AG04449 (cell line): ENCODE measurements around the gene HDGFL2.
A peak's percentile ranks its signal among the peaks of the same experiment; 100 is the strongest.
"Not testable (repeated sequence)": the region's sequence is repeated elsewhere in the genome, so short reads cannot be mapped to it uniquely, and the experiment has no call there.

Experiments
- CTCF ChIA-PET: fragments of 350-600 bp; formaldehyde crosslinking; extraction: SDS; loops from one replicate; lab custom pipeline; 2021; ENCODE audit warnings: antibody characterized with exemption; lab: Yijun Ruan, JAX
- POLR2A ChIA-PET: fragments of 400-600, 350-600 bp; formaldehyde crosslinking; extraction: SDS; loops from one replicate; lab custom pipeline; 2020; ENCODE audit warnings: antibody characterized with exemption, inconsistent platforms; lab: Yijun Ruan, JAX
- DNase-seq: peaks from one replicate; pipeline ENCODE4 v3.0.0-alpha.2; 2010; ENCODE audit warnings: low read depth, low spot score
- H3K4me3 ChIP-seq: 2 replicates; pipeline ENCODE4 v1.5.1; 2011; ENCODE audit warnings: low read depth, mild to moderate bottlenecking, control low read depth, low read length
- TF ChIP-seq, protein P1 (sequence below): IDR thresholded peaks from one replicate; pipeline ENCODE4 v1.5.1; 2011; ENCODE audit warnings: mild to moderate bottlenecking, moderate library complexity, low read length, control low read depth, inconsistent platforms; ENCODE audit not compliant: insufficient read depth; ENCODE audit errors: missing control alignments

The HDGFL2 gene

DNA sequence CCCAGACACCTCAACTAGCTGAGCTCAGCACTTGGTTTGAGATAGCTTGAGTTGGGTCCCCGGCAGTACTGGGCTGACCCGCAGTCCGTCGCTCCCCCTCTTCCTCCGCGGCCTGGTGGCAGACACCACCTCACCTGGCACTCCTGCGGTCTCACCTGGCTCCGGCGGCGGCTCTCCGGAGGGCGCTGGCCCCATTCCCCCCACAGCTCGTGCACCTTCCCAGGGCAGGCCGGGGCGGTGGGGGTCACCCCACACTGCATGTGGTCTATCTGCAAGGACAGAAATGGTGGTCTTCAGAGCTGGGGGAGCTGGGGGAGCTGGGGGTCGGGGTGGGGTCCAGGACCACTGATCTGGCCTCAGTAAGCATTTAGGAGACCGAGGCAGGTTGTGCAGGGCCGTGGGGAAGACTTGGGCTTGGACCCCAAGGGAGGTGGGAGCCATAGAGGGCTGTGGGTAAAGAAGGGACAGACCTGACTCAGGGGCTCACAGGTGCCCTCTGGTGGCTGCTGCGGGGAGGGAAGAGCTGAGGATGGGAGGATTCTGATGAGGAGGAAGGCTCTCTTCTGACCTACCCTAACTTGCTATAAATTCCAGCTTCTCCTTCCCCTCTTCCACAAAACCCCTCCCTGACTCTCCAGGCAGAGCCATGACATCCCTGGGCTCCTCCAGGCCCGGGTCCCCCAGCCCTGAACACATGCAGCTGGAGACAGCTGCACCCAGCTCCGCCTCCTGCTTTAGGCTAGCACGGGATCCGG, 52.9 kb downstream of the HDGFL2 start:
- H3K4me3 ChIP-seq, result no peak overlapping the region
- CTCF ChIA-PET, result interaction anchor here (0.6 to 5.8 kb wide), 23 partner anchors 9 to 261 kb away, joined by 3 to 84 read pairs (median 4); partner anchors contain the start of genes CHAF1A, LRG1 and PLIN5
- DNase-seq, result no peak
- POLR2A ChIA-PET, result interaction anchor here (1.0 kb wide), 1 partner anchor 10 kb away, joined by 4 read pairs; the partner anchor contains the start of gene PLIN5
- TF ChIP-seq, protein P1, sequence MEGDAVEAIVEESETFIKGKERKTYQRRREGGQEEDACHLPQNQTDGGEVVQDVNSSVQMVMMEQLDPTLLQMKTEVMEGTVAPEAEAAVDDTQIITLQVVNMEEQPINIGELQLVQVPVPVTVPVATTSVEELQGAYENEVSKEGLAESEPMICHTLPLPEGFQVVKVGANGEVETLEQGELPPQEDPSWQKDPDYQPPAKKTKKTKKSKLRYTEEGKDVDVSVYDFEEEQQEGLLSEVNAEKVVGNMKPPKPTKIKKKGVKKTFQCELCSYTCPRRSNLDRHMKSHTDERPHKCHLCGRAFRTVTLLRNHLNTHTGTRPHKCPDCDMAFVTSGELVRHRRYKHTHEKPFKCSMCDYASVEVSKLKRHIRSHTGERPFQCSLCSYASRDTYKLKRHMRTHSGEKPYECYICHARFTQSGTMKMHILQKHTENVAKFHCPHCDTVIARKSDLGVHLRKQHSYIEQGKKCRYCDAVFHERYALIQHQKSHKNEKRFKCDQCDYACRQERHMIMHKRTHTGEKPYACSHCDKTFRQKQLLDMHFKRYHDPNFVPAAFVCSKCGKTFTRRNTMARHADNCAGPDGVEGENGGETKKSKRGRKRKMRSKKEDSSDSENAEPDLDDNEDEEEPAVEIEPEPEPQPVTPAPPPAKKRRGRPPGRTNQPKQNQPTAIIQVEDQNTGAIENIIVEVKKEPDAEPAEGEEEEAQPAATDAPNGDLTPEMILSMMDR, result peak; percentile 83

DNA sequence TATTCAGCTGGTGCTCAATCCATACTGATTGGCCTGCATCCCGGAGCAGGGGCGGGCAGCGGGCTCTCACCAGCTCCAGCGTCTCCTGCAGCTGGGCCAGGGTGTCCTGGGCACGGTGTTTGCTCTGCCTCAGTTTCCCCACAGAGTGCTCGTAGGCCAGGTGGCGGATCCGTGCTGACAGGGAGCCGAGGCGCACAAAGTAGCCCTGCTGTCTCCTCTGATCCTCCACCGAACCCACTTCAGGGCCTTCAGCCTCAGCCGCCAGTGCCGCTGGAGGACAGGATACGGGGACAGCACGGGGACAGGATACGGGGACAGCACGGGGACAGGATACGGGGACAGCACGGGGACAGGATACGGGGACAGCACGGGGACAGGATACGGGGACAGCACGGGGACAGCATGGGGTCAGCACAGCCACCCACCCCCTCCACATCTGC, 53.5 kb downstream of the HDGFL2 start:
- H3K4me3 ChIP-seq, result no peak overlapping the region
- DNase-seq, result no peak
- ChIA-PET POLR2A (interaction anchor here (1.0 kb wide), 1 partner anchor 10 kb away, joined by 4 read pairs; the partner anchor contains the start of gene PLIN5), CTCF (interaction anchor here (0.6 to 5.8 kb wide), 25 partner anchors 9 to 261 kb away, joined by 3 to 84 read pairs (median 3); partner anchors contain the start of genes CHAF1A, LRG1 and PLIN5)
- TF ChIP-seq, protein P1, result no peak

DNA sequence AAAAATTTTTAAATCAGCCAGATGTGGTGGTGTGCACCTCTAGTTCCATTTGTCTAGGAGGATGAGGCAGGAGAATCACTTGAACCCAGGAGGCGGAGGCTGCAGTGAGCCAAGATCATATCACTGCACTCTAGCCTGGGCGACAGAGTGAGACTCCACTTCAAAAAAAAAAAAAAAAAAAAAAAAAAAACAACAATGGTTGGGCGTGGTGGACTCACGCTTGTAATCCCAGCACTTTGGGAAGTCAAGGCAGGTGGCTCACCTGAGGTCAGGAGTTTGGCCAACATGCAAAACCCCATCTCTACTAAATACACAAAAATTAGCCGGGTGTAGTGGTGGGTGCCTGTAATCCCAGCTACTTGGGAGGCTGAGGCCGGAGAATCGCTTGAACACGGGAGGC, 55.3 kb downstream of the HDGFL2 start:
- DNase-seq, POLR2A ChIA-PET, H3K4me3 ChIP-seq: not testable (repeated sequence)
- CTCF ChIA-PET, result interaction anchor here (2.0 kb wide), 1 partner anchor 32 kb away, joined by 5 read pairs; the partner anchor contains the start of gene SEMA6B

DNA sequence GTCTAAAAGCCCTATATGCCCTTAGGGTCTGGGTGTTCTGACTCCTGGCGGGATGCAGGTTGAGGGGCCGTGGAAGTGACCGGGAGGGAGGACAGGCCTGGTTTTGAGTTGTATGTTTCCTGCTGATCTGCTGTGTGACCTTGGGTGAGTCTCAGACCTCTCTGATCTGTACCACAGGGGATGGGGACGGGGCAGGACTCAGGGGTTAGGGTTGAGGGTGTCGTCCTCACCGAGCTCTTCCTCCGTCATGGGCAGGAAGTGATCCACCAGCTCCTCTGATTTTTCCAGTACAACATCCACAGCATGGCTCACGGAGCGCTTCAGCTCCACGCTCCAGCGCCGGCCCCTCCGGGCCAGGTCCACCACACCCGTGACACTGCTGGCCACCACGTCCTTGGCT, 56.7 kb downstream of the HDGFL2 start:
- DNase-seq, result no peak
- TF ChIP-seq, protein P1, result no peak
- no peak overlapping the region for H3K4me3 ChIP-seq
- ChIA-PET CTCF (no interaction called here), POLR2A (no interaction called here)

DNA sequence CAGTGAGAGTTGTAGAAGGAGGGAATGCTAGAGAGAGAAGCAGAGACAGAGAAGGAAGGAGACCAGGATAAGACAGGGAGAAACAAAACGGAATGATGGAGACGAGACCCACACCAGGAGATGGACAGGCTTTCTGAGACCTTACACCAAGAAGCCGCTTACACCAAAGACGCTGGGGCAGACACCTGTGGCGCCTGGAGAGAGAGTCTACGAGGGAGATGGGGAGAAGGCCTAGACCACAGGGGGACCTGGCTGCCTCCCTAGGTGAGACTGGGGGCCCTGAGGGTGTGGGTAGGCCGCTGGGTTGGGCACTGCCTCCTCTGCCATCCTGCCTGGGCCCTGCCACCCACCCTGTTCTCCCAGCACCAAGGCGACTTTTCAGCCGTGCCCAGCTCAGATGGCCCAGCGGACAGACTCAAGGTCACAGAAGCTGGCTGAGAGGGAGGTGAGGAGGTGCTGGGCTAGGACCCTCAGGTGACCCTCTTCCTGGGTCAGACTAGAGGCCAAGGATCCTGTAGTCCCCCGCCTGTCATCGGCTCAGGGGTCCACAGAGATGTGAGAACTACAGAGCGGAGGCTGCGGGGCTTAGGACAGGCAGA, 57.9 kb downstream of the HDGFL2 start:
- ChIA-PET CTCF (no interaction called here), POLR2A (no interaction called here)
- no peak for DNase-seq
- TF ChIP-seq, protein P1, result no peak
- no peak overlapping the region for H3K4me3 ChIP-seq

DNA sequence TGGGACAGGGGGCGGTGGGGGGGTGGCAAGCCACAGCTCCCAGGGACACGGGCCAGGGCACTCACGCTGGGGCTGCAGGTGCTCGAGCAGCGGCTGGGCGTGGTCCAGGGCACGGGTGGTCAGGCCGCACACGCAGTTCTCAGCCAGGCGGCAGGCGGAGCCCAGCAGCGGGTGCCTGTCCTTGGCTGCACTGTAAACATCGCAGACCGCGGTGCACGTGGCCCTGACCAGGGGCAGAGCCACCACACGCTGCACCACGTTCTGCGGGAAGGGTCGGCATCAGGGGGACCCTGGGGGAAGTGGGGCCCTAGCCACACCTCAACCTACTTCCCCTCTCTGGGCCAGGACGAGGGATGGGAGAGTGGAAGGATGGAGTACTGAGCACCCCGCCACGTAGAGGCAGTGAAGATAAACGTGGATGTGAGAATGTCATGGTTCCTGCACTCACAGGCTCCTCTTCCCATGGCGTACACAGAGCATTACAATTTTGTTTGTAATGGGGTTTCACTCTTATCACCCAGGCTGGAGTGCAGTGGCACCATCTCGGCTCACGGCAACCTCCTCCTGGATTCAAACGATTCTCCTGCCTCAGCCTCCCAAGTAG, 59.6 kb downstream of the HDGFL2 start:
- POLR2A ChIA-PET, result no interaction called here
- no peak for DNase-seq
- CTCF ChIA-PET, result no interaction called here

More for the DNA sequence above, 59.6 kb downstream of the HDGFL2 start:
- H3K4me3 ChIP-seq, result no peak overlapping the region
- TF ChIP-seq, protein P1, result no peak
